Measurements from ENCODE around the gene AGK. TPM values are rescaled to one million over a fixed set of nuclear protein-coding genes. Genes with fewer than 3 reads are reported as not detected.
"Not testable (repeated sequence)": the region's sequence is repeated elsewhere in the genome, so short reads cannot be mapped to it uniquely, and the experiment has no call there.

Gene AGK
- total RNA-seq, 2 experiments from 2014 or later, result 110 TPM

GRCh38 chr7:141666071-141666470, 114.9 kb downstream of the AGK start:
- CTCF ChIA-PET, result interaction anchor here (0.6 to 0.7 kb wide), 2 partner anchors 31 to 654 kb away, joined by 3 to 4 read pairs; no protein-coding TSS in a partner anchor

GRCh38 chr7:141668853-141669252, 117.6 kb downstream of the AGK start:
- POLR2A ChIA-PET, result interaction anchor here (0.6 to 0.7 kb wide), 2 partner anchors 12 to 261 kb away, joined by 3 to 6 read pairs; no protein-coding TSS in a partner anchor
- CTCF ChIA-PET, result no interaction called here

More at GRCh38 chr7:141666071-141666470, 114.9 kb downstream of the AGK start:
- POLR2A ChIA-PET, result no interaction called here

- ChIA-PET POLR2A (no interaction called here), CTCF (interaction anchor here (0.6 to 1.0 kb wide), 3 partner anchors 66 to 857 kb away, joined by 3 read pairs; no protein-coding TSS in a partner anchor)
These were observed 120.7 kb downstream of the AGK start for GRCh38 chr7:141671705-141672496.

GRCh38 chr7:141673346-141673745, 122.1 kb downstream of the AGK start:
- POLR2A ChIA-PET, result interaction anchor here (0.7 kb wide), 1 partner anchor 551 kb away, joined by 4 read pairs; no protein-coding TSS in a partner anchor
- CTCF ChIA-PET, result interaction anchor here (0.8 kb wide), 1 partner anchor 22 kb away, joined by 3 read pairs; no protein-coding TSS in a partner anchor

- ChIA-PET POLR2A (interaction anchor here (0.7 kb wide), 1 partner anchor 551 kb away, joined by 4 read pairs; no protein-coding TSS in a partner anchor), CTCF (no interaction called here)
These were observed 123.0 kb downstream of the AGK start for GRCh38 chr7:141674171-141674671.

GRCh38 chr7:141674702-141675101, 123.5 kb downstream of the AGK start:
- CTCF ChIA-PET, result no interaction called here
- POLR2A ChIA-PET, result no interaction called here

GRCh38 chr7:141675436-141676215, 124.4 kb downstream of the AGK start:
- POLR2A ChIA-PET, result no interaction called here
- CTCF ChIA-PET, result no interaction called here

GRCh38 chr7:141676618-141677017, 125.4 kb downstream of the AGK start:
- ChIA-PET CTCF (no interaction called here), POLR2A (no interaction called here)

GRCh38 chr7:141679014-141679413, 127.8 kb downstream of the AGK start:
- CTCF ChIA-PET, result no interaction called here
- POLR2A ChIA-PET, result interaction anchor here (1.0 kb wide), 1 partner anchor 93 kb away, joined by 3 read pairs; no protein-coding TSS in a partner anchor

- CTCF ChIA-PET, result interaction anchor here (0.9 to 1.3 kb wide), 3 partner anchors 25 to 52 kb away, joined by 3 read pairs; no protein-coding TSS in a partner anchor
- POLR2A ChIA-PET, result no interaction called here
These were observed 134.2 kb downstream of the AGK start for GRCh38 chr7:141685285-141686023.

- CTCF ChIA-PET, result interaction anchor here (0.9 kb wide), 2 partner anchors 31 to 52 kb away, joined by 3 read pairs; no protein-coding TSS in a partner anchor
- POLR2A ChIA-PET, result no interaction called here
These were observed 134.9 kb downstream of the AGK start for GRCh38 chr7:141686074-141686473.

- ChIA-PET POLR2A (no interaction called here), CTCF (no interaction called here)
These were observed 135.5 kb downstream of the AGK start for GRCh38 chr7:141686670-141687069.

GRCh38 chr7:141688043-141688442, 136.8 kb downstream of the AGK start:
- ChIA-PET POLR2A (no interaction called here), CTCF (interaction anchor here (0.7 kb wide), 1 partner anchor 191 kb away, joined by 3 read pairs; no protein-coding TSS in a partner anchor)

GRCh38 chr7:141689072-141689825, 138.0 kb downstream of the AGK start:
- POLR2A ChIA-PET, CTCF ChIA-PET: not testable (repeated sequence)

GRCh38 chr7:141691540-141691939, 140.3 kb downstream of the AGK start:
- CTCF ChIA-PET, result no interaction called here
- POLR2A ChIA-PET, result no interaction called here

GRCh38 chr7:141691961-141692360, 140.8 kb downstream of the AGK start:
- ChIA-PET CTCF (no interaction called here), POLR2A (no interaction called here)

GRCh38 chr7:141693082-141693481, 141.9 kb downstream of the AGK start:
- CTCF ChIA-PET, result no interaction called here
- POLR2A ChIA-PET, result no interaction called here

GRCh38 chr7:141695803-141696289, 144.6 kb downstream of the AGK start:
- CTCF ChIA-PET, result no interaction called here
- POLR2A ChIA-PET, result no interaction called here

GRCh38 chr7:141696348-141696747, 145.1 kb downstream of the AGK start:
- ChIA-PET CTCF (interaction anchor here (1.4 kb wide), 1 partner anchor 30 kb away, joined by 3 read pairs; no protein-coding TSS in a partner anchor), POLR2A (no interaction called here)
